Raji (cell line): Measurements from ENCODE around the gene MIOX.

Experiments
- POLR2A ChIP-seq: IDR thresholded peaks from 2 replicates; pipeline ENCODE4 v1.6.1; 2011; ENCODE audit warnings: low read depth, low read length, control low read depth; ENCODE audit not compliant: insufficient read depth

Gene MIOX

DNA sequence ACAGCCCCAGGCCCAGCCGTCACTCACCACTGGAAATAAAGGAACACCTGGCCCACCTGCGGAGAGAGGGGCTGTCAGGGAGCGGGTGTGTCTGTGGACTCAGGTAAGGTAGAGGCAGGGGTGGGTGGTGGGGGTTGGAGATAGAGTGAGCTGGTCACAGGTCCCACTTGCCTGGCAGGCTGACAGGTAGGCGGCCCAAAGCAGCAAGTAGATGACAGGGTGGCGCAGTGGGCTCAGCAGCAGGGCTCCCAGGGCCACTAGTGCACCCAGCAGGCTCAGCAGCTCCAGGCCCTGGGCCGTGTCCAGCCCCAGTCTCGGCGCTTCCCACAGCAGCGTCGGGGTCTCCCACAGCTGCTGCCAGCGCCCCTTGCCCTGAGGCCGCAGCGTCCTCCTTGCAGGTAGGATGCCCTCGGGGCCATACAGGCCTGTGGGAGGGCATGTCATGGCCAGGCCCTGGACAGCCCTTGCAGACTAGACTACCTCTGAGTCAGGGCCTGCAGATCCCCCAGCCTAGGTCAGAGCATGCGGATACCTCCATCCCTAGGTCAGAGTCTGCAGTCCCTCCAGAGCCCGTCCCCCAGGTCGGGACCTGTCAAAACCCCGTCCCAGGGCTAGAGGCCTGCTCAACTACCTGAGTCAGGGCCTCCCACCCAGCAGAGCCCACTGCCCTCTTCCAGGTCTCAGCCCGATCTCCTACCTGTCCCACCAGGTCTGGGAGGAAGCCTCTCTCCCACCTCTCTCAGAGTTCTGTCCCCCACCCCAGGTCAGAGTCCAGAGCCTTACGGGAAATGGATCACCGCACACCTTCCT is 20.2 kb downstream of the MIOX start:
- no peak for TF ChIP-seq POLR2A

DNA sequence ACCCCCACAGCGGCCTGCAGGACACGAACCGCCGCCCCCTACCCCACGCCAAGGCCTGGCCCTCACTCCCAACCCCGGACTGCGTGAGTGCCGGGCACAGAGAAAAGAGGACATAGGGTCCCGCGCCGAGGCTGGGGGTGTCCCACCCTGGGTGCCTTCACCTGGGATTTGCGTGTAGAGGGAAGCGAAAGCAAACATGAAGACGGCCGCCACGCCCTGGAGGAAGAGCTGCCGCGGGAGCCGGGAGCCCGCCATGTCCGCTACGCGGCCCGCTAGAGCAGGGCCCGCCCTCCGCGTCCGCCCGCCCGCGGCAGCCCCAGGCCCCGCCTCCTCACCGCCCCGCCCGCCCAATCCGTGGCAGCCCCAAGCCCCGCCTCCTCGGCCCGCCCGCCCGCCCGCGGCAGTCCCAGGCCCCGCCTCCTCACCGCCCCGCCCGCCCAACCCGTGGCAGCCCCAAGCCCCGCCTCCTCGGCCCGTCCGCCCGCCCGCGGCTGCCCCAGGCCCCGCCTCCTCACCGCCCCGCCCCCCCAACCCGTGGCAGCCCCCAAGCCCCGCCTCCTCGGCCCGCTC is 20.8 kb downstream of the MIOX start, which contains the start of gene LMF2:
Gene LMF2, minus strand, starts transcription at position 282 of the 570 bp plus-strand sequence. Its CDS starts 27 bp downstream, at position 255.
- peak; percentile 63 for TF ChIP-seq POLR2A

DNA sequence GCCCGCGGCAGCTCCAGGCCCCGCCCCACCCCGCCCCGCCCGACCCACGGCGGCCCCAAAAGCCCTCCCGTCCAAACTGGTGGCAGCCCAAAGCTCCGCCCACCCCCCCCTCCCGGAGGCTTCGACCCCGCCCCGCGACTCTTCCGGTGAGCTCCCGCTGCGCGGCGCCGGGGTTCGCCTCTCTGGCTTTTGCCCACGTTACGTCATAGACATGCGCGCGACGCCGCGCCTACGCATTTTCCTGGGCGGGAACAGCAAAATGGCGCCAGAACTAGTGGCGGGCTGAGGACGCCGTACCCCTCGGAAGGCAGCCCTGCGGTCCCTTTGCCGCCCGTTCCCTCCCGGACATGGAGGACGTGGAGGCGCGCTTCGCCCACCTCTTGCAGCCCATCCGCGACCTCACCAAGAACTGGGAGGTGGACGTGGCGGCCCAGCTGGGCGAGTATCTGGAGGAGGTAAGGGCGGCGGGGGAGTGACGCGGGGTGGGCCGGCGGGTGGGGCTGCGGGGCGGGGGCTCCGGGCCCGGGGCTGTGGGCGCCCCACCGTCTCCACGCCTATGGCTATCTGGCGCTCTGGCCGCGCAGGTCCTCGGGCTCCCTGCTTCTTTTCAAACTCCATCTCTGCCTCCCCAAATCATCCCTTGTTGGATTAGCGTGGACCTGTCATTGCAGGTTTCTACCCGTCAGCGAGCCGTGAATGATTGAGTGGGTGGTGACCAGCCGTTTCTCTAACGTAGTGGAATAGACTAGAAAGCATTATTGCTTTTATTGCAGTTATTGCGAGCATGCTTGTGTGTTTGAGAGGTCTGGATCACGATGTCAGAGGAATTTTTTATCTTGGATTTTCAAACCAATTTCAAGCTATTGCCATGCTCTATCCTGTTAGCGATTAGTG is 21.6 kb downstream of the MIOX start, which contains the start of gene NCAPH2:
Gene NCAPH2, plus strand, starts transcription at position 234 of the 894 bp plus-strand sequence. Its CDS starts 114 bp downstream, at position 348.
- TF ChIP-seq POLR2A: peak; percentile 87

DNA sequence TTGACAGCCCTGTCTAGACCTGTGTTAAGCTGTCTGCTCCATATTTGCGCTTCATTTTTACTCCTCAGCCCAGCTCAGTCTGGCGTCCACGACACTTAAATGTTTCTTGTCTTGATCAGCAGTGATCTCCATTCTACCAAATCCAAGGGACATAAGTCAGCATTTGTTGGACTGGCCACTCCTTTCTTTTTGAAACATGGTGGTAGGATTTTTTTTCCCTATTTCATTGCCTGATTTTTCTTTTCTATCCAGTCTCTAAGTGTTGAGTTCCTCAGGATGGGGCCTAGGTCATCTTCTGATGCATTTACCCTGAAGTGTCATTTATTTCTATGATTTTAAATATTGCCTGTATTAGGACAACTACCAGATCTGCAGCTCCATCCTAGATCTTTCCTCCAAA is 22.2 kb downstream of the MIOX start:
- no peak for TF ChIP-seq POLR2A

DNA sequence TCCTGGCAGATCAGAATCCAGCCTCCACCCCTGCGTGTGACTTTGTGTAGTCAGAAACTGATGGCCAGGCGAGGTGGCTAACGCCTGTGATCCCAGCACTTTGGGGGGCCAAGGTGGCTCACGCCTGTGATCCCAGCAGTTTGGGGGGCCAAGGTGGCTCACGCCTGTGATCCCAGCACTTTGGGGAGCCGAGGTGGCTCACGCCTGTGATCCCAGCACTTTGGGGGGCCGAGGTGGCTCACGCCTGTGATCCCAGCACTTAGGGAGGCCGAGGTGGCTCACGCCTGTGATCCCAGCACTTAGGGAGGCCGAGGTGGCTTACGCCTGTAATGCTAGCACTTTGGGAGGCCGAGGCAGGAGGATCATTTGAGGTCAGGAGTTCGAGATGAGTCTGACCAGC is 26.5 kb downstream of the MIOX start:
- no peak for TF ChIP-seq POLR2A

DNA sequence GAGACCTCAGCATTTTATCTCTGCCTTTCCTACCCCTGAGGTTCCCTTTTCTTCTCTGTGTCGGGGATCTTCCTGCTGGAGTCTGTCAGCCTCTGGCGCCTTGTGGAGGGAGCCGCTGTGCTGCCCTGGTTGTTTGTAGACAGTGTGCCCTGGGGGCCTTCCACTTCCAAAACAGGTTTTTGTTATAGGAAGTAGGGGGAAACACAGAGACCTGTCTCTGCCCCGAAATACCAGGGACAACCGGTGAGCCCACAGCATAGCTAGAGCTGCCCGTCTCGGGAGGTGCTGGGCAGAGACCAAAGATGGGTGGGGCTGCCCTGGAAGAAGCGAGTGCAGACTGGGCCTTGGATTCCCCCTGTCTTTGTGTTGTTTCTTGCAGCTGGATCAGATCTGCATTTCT is 29.4 kb downstream of the MIOX start:
- TF ChIP-seq POLR2A: no peak

DNA sequence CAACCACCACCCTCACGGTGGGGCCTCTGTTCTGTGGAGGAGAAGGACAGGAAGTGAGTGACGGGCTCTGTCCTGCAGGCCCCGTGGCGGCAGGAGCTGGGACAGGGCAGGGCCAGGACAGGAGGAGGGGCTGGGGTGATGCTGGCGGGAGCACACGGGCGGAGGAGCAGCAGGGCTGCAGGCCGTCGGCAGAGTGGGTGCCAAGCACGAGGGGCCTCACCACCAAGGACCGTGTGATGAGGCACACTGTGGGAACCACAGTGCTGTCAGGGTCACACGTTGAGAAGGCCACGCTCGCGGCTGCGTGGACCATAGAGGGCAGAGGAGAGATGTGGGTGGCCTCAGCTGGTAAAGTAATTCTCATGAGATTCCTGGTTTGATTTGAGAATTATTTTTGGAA is 30.2 kb downstream of the MIOX start:
- TF ChIP-seq POLR2A: no peak

DNA sequence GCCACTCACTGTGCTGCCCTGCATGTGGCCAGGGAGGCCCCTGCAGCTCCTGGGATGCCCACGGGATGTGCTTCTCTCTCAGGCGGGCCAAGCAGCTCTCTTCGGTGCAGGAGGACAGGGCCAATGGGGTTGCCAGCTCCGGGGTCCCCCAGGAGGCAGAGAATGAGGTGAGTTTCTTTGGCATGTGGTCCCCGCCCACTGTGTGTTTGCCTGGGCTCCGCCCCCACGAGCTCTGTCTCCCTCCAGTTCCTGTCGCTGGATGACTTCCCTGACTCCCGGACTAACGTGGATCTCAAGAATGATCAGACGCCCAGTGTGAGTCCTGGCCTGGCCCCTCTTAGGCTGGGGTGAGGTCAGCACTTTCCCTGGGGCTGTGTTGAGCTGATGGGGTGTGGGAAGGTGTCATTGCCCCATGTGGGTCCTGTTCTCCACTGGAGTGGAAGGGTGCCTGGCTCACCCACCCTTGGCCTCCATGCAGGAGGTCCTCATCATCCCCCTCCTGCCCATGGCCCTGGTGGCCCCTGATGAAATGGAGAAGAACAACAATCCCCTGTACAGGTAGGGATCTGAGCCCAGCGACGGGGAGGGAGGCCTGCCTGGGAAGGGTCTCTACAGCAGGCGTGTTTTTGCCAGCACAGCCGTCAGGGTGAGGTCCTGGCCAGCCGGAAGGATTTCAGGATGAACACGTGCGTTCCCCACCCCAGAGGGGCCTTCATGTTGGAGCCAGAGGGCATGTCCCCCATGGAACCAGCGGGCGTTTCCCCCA is 31.0 kb downstream of the MIOX start:
- no peak for TF ChIP-seq POLR2A

DNA sequence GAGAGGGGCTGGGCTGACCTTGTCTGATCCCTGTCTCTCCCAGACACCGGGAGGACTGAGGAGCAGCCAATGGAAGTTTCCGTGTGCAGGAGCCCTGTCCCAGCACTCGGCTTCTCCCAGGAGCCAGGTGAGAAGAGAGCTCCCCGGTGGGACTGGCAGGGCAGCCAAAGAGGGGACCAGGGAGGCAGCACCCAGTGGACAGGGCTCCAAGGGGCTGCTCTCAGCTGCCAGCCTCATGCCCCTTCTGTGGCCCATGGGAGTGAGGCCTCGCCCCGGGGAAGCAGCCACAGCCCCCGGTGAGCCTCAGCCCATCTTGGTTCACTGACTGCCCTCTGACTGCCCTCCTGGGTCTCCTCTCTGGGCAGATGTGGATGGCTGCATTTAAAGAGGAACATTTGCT is 31.9 kb downstream of the MIOX start:
- TF ChIP-seq POLR2A: no peak

DNA sequence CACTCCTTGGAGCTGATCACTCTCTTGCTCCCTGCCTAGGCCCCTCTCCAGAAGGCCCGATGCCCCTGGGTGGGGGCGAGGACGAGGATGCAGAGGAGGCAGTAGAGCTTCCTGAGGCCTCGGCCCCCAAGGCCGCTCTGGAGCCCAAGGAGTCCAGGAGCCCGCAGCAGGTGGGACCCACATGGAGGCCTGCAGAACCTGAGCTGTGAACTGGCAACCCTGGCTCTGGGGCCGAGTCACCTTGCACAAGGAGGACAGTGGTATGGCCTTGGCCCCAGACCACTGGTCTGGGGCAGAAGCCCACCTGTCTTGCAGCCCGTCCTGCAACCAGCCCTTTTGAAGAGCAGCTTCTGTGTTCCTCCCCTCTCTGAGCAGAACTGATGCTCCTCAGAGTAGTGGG is 32.5 kb downstream of the MIOX start:
- TF ChIP-seq POLR2A: no peak

DNA sequence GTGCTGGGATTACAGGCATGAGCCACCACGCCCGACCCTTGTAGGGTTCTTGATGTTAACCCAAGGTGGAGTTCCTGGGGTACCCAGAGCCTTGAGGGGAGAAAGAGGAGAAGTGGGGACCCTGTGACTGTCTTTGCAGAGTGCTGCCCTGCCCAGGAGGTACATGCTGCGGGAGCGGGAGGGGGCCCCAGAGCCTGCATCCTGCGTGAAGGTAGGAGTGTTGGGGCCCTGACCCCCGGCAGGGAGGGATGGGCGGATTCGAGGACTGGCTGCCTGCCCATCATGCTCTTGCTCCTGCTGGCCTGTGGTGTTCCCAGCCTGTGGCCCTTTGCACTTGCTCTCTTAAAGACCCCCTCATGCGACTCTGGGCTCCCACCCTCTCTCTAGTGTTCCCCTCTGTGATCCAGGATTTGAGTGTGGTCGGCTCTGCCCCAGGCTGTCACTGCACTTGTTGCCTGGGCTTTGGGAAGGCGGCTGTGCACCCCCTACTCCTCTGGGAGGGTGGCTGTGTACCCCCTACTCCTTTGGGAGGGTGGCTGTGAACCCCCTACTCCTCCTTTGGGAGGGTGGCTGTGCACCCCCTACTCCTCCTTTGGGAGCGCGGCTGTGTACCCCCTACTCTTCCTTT is 34.3 kb downstream of the MIOX start:
- no peak for TF ChIP-seq POLR2A

DNA sequence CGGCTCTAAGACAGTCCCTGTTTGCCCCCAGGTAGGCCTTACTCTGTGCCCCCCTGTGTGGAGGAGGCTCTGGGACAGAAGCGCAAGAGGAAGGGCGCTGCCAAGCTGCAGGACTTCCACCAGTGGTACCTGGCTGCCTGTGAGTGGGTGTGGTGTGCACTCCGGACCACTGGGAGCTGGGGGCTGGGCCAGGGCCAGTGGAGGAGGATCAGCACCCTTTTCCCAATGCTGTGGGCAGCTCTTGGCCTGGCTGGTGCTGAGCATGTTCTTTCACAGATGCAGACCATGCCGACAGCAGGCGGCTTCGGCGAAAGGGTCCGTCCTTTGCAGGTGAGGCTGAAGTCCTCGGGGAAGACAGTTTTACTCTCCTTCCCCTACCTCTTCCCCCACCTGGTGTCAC is 35.1 kb downstream of the MIOX start:
- no peak for TF ChIP-seq POLR2A

DNA sequence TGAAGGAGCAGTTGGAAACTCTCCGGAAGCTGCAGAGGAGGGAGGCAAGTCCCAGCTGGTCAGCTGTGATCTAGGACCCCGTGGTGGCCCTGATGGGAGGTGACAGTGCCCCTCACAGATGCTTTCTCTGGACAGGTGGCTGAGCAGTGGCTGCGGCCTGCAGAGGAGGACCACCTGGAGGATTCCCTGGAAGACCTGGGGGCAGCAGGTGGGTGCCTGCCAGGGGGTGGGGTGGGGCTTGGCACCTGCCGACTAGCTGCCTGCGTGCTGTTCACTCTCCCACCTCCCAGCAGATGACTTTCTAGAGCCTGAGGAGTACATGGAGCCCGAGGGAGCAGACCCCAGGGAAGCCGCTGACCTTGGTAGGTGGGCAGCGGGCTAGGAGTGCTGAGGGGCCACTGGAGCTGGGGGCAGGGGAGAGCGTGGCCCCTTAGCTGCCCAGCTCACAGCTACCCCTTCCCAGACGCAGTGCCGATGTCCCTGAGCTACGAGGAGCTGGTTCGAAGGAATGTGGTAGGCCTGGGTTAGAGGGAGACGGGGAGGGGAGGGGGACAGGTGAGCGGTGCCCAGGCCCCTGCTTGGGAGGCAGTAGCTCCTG is 35.6 kb downstream of the MIOX start:
- TF ChIP-seq POLR2A: no peak

DNA sequence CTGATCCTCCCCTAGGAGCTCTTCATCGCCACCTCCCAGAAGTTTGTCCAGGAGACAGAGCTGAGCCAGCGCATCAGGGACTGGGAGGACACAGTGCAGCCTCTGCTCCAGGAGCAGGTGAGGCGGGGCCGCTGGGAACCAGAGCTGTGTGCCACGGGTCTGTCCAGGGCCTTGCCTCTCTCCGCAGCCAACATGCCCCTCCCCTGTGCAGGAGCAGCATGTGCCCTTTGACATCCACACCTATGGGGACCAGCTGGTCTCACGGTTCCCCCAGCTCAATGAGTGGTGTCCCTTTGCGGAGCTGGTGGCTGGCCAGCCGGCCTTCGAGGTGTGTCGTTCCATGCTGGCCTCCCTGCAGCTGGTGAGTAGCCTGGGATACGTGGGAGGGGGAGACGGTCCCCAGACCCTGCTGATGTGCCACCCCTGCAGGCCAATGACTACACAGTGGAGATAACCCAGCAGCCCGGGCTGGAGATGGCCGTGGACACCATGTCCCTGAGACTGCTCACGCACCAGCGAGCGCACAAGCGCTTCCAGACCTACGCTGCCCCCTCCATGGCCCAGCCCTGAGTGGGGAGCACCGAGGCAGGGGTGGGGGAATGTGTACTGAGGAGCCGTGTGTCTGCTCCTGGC is 36.3 kb downstream of the MIOX start:
- TF ChIP-seq POLR2A: 0 out of 2 replicates have a peak, but pooled peaks have one; percentile 2

DNA sequence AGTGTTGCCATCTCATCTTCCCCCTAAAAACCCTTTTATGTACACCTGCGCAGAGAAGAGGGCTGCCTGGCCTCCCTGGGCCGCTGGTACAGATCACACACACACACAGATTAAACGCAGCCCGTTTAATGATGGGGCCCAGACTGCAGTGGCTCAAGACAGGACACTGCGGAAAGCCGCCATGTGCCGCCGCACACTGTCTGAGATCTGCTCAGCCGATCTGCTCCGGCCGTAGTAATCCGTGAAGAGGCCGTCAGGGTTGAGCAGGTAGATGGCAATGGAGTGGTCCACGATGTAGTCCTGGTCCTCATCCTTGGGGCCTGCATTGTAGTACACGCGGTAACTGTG is 36.8 kb downstream of the MIOX start:
- 0 out of 2 replicates have a peak, but pooled peaks have one; percentile 18 for TF ChIP-seq POLR2A
